ENCODE measurements around the gene SLC22A31.

Gene SLC22A31

DNA sequence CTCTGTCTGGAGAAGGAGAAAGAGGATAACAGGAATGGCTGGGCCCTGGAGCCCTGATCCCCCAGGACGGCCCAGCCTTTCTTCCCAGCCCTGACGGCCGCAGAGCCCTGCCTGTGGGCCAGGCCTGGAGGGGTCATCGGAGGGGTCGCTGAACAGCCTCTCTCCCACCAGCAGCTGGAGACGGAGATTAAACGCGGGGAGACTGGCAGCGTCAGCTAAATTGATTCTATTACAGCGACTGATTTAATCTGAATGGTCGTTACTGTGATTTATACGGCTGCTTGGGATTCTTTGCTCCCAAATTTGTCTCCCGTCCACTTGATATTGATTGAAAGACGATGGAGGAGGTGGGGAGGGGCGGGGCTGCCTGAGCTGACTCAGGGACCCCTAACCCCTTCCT is 35.9 kb downstream of the SLC22A31 start:
- no peak for TF ChIP-seq CTCF (conservative IDR thresholded peaks at IDR 0.05)
- no peak overlapping the region for H3K27ac ChIP-seq

- H3K27ac ChIP-seq, result no peak overlapping the region
- TF ChIP-seq CTCF (conservative IDR thresholded peaks at IDR 0.05), result no peak
These were observed 37.0 kb downstream of the SLC22A31 start for GRCh38 chr16:89163297-89163696.

GRCh38 chr16:89161763-89162713 is 38.3 kb downstream of the SLC22A31 start:
- H3K27ac ChIP-seq, result no peak overlapping the region
- no peak for TF ChIP-seq CTCF (conservative IDR thresholded peaks at IDR 0.05)

GRCh38 chr16:89160977-89161701 is 39.2 kb downstream of the SLC22A31 start:
- TF ChIP-seq CTCF (conservative IDR thresholded peaks at IDR 0.05), result no peak
- no peak overlapping the region for H3K27ac ChIP-seq

- TF ChIP-seq CTCF (conservative IDR thresholded peaks at IDR 0.05), result no peak
- H3K27ac ChIP-seq, result no peak overlapping the region
These were observed 40.4 kb downstream of the SLC22A31 start for GRCh38 chr16:89159850-89160354.

DNA sequence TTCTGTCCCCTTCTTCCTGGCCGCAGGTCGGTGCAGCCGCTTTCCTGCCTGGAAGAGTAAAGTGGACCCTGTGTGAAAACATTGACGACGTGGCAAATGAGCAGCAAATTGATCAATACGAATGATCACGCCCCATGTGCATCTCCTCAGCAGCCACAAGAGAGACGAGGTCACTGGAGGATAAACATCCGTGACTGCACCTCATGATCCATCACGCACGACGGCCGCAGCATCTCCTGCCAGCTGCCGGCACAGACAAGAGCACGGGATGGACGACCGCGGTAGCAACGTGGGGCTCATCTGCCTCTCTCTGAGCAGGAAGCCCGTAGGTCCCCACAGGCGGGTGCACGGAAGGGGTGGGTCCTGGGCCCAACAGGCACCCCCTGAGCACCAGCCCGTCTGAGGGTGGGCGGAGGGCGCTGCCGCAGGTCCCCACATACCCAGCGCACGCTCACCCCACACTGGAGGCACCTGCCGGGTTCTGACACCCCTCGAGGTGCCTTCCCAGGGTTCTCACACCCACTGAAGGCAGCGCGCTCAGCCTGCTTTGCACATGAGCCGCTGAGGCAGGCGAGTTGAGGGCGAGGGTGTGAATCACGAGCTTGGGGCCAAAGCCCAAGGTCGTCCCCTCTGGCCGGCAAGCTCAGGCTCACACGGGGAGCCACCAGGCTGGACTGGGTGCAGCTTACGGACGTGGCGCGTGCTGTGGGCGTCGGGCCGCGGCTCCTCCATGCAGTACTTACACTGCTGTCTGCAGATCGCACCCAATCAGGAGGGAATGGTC is 41.1 kb downstream of the SLC22A31 start:
- no peak overlapping the region for H3K27ac ChIP-seq
- no peak for TF ChIP-seq CTCF (conservative IDR thresholded peaks at IDR 0.05)
